ENCODE results near the gene TEX9. TPM values are rescaled to one million over a fixed set of nuclear protein-coding genes. Genes with fewer than 3 reads are reported as not detected.
"Not testable (repeated sequence)": the region's sequence is repeated elsewhere in the genome, so short reads cannot be mapped to it uniquely, and the experiment has no call there.

TEX9 gene
- polyA plus RNA-seq, 1 donor (not counting 4 experiments of a cell fraction or from before 2014, with no cell fraction given) = 3.4 TPM

GRCh38 chr15:56394909-56395308 is 29.7 kb downstream of the TEX9 start:
- dilution Hi-C loops (cut with MboI; ENCODE audit: extremely low pct_ligation_motif_present, low sequenced_read_pairs) = no loop called here

DNA sequence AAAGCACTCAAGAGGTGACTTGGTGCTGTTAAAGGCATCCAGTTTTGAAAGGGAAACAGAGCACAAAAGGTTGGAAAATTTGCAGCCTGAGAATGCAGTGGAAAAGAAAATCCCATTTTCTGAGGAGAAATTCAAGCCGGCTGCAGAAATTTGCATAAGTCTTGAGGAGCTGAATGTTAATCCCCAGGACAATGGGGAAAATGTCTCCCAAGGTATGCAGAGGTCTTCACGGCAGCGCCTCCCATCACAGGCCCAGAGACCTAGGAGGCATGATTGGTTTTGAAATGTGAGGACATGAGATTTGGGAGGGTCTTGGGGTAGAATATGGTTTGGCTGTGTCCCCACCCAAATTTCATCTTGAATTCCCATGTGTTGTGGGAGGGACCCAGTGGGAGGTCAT is 32.1 kb downstream of the TEX9 start:
- H3K9ac ChIP-seq (ENCODE audit: control insufficient read depth, extremely low read depth, insufficient read depth, low read length); FAIRE-seq; H3K79me2 ChIP-seq (ENCODE audit: control insufficient read depth, insufficient read depth, low read length); H3K9me1 ChIP-seq (ENCODE audit: control insufficient read depth, extremely low read depth, insufficient read depth, low read length); H3K4me3 ChIP-seq (ENCODE audit: control insufficient read depth in 2 of 3, extremely low read depth in 1 of 3, insufficient read depth in 2 of 3, low read depth in 1 of 3, low read length in 3 of 3); H4K20me1 ChIP-seq (ENCODE audit: control insufficient read depth, extremely low read depth, insufficient read depth, low read length); H3K4me2 ChIP-seq (ENCODE audit: control insufficient read depth, extremely low read depth, insufficient read depth, low read depth, low read length); H3K9me3 ChIP-seq (ENCODE audit: control insufficient read depth, low read depth, low read length); H2AFZ ChIP-seq (ENCODE audit: control insufficient read depth, low read length); DNase-seq (ENCODE audit: low read depth, low spot score); H3K27ac ChIP-seq (ENCODE audit: control insufficient read depth, insufficient read depth, low read length); H3K36me3 ChIP-seq (ENCODE audit: control insufficient read depth in 2 of 2, extremely low read depth in 1 of 2, insufficient read depth in 2 of 2, low read length in 2 of 2); H3K4me1 ChIP-seq (ENCODE audit: control insufficient read depth, extremely low read depth, insufficient read depth, low read length); dilution Hi-C loops (cut with MboI; ENCODE audit: extremely low pct_ligation_motif_present, low sequenced_read_pairs); H3K27me3 ChIP-seq (ENCODE audit: control insufficient read depth, extremely low read depth, insufficient read depth, low read length): not testable (repeated sequence)

More at GRCh38 chr15:56394909-56395308, 29.7 kb downstream of the TEX9 start:
- FAIRE-seq (no peak), DNase-seq (ENCODE audit: low read depth, low spot score) (no peak)
- Histone ChIP-seq H3K27ac (ENCODE audit: control insufficient read depth, insufficient read depth, low read length) (no peak overlapping the region), H3K36me3 (ENCODE audit: control insufficient read depth in 2 of 2, extremely low read depth in 1 of 2, insufficient read depth in 2 of 2, low read length in 2 of 2) (no peaks in the 10 kb centered on the region), H3K4me3 (ENCODE audit: control insufficient read depth in 2 of 3, extremely low read depth in 1 of 3, insufficient read depth in 2 of 3, low read depth in 1 of 3, low read length in 3 of 3) (no peak overlapping the region), H2AFZ (ENCODE audit: control insufficient read depth, low read length) (no peak overlapping the region), H3K4me1 (ENCODE audit: control insufficient read depth, extremely low read depth, insufficient read depth, low read length) (no peaks in the 10 kb centered on the region), H3K9me1 (ENCODE audit: control insufficient read depth, extremely low read depth, insufficient read depth, low read length) (no peaks in the 10 kb centered on the region), H3K9ac (ENCODE audit: control insufficient read depth, extremely low read depth, insufficient read depth, low read length) (no peak overlapping the region), H3K79me2 (ENCODE audit: control insufficient read depth, insufficient read depth, low read length) (no peaks in the 10 kb centered on the region), H3K4me2 (ENCODE audit: control insufficient read depth, extremely low read depth, insufficient read depth, low read depth, low read length) (no peak overlapping the region), H3K9me3 (ENCODE audit: control insufficient read depth, low read depth, low read length) (no peaks in the 10 kb centered on the region), H3K27me3 (ENCODE audit: control insufficient read depth, extremely low read depth, insufficient read depth, low read length) (no peaks in the 10 kb centered on the region), H4K20me1 (ENCODE audit: control insufficient read depth, extremely low read depth, insufficient read depth, low read length) (no peaks in the 10 kb centered on the region)
- TF ChIP-seq EZH2 (IDR thresholded peaks at IDR 0.05; ENCODE audit: low read length) = no peak
- TF ChIP-seq, protein P1, sequence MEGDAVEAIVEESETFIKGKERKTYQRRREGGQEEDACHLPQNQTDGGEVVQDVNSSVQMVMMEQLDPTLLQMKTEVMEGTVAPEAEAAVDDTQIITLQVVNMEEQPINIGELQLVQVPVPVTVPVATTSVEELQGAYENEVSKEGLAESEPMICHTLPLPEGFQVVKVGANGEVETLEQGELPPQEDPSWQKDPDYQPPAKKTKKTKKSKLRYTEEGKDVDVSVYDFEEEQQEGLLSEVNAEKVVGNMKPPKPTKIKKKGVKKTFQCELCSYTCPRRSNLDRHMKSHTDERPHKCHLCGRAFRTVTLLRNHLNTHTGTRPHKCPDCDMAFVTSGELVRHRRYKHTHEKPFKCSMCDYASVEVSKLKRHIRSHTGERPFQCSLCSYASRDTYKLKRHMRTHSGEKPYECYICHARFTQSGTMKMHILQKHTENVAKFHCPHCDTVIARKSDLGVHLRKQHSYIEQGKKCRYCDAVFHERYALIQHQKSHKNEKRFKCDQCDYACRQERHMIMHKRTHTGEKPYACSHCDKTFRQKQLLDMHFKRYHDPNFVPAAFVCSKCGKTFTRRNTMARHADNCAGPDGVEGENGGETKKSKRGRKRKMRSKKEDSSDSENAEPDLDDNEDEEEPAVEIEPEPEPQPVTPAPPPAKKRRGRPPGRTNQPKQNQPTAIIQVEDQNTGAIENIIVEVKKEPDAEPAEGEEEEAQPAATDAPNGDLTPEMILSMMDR (optimal IDR thresholded peaks at IDR 0.05 in 1 of 3, IDR thresholded peaks at IDR 0.05 in 1 of 3, conservative IDR thresholded peaks at IDR 0.05 in 1 of 3; ENCODE audit: extremely low read depth in 1 of 3, insufficient read depth in 2 of 3, low read length in 3 of 3) = no peak

GRCh38 chr15:56399209-56399608 is 34.0 kb downstream of the TEX9 start:
- H3K27ac ChIP-seq (ENCODE audit: control insufficient read depth, insufficient read depth, low read length); H3K9me1 ChIP-seq (ENCODE audit: control insufficient read depth, extremely low read depth, insufficient read depth, low read length); FAIRE-seq; dilution Hi-C loops (cut with MboI; ENCODE audit: extremely low pct_ligation_motif_present, low sequenced_read_pairs); H3K9me3 ChIP-seq (ENCODE audit: control insufficient read depth, low read depth, low read length); H3K4me3 ChIP-seq (ENCODE audit: control insufficient read depth in 2 of 3, extremely low read depth in 1 of 3, insufficient read depth in 2 of 3, low read depth in 1 of 3, low read length in 3 of 3); H3K4me2 ChIP-seq (ENCODE audit: control insufficient read depth, extremely low read depth, insufficient read depth, low read depth, low read length); H2AFZ ChIP-seq (ENCODE audit: control insufficient read depth, low read length); H4K20me1 ChIP-seq (ENCODE audit: control insufficient read depth, extremely low read depth, insufficient read depth, low read length); H3K79me2 ChIP-seq (ENCODE audit: control insufficient read depth, insufficient read depth, low read length); DNase-seq (ENCODE audit: low read depth, low spot score); H3K36me3 ChIP-seq (ENCODE audit: control insufficient read depth in 2 of 2, extremely low read depth in 1 of 2, insufficient read depth in 2 of 2, low read length in 2 of 2); H3K4me1 ChIP-seq (ENCODE audit: control insufficient read depth, extremely low read depth, insufficient read depth, low read length); H3K9ac ChIP-seq (ENCODE audit: control insufficient read depth, extremely low read depth, insufficient read depth, low read length); H3K27me3 ChIP-seq (ENCODE audit: control insufficient read depth, extremely low read depth, insufficient read depth, low read length): not testable (repeated sequence)
